HG03520 (cell line): ENCODE results near the gene ZNF677.
"Not testable (repeated sequence)": the region's sequence is repeated elsewhere in the genome, so short reads cannot be mapped to it uniquely, and the experiment has no call there.

Source experiments
- ATAC-seq: cut with Tn5 transposase; IDR thresholded peaks from one replicate; pipeline ENCODE4 v1.9.1; 2021; ENCODE audit warnings: mild to moderate bottlenecking, moderate library complexity; ENCODE audit not compliant: unreplicated experiment

The ZNF677 gene

DNA sequence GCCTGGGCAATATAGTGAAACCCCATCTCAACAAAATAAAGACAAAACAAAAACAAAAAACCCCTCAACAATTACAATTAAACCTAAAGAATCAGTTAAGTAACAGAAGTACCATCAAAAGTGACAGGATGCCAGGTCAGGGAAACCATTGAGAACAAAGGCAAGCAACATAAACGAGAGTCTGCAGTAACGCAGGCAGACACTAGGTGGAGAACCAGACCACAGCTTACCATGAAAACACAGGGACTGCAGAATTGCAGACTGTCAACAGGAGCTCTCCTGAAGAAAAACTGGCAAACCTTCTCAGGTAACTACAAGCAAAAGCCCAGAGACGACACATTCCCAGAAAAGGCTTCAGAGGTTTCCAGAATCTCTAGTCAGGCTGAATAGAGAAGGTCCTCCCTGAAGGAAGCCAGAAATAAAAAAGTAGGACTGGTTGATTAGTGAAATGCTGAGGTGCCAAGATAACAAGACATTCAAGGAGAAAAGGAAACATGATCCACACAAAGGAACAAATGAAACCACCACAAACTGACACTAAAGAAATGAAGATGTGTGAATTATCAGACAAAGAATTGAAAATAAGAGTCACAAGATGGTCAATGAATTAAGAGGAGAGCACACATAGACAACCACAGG is 59.3 kb downstream of the ZNF677 start:
- ATAC-seq: no peak

DNA sequence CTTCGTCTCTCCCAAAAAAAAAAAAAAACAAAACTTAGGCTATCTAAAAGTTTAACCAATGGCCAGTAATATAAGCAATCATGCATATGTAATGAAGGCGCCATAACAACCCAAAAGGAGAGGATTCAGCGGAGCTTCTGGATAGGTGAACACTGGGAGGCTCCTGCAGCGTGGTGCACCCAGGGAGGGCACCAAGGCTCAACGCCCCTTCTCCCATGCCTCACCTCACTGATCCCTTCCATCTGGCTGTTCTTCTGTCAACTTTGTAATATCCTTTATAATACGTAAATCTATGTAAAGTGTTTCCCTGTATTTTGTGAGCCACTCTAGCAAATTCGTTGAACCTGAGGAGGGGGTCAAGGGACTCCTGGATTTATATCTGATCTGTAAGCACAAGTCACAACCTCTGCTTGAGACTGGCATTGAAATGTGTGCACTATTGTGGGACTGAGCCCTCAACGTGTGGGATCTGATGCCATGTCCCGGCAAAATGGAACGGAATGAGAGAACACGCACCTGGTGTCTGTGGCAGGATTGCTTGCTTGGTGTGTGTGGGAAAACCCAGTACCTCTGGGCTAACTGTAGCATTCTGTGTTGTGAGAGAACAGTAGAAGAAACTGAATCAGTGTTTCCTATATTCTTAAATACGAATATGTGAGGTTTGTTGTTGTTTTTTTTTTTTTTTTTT is 61.0 kb downstream of the ZNF677 start:
- no peak for ATAC-seq

DNA sequence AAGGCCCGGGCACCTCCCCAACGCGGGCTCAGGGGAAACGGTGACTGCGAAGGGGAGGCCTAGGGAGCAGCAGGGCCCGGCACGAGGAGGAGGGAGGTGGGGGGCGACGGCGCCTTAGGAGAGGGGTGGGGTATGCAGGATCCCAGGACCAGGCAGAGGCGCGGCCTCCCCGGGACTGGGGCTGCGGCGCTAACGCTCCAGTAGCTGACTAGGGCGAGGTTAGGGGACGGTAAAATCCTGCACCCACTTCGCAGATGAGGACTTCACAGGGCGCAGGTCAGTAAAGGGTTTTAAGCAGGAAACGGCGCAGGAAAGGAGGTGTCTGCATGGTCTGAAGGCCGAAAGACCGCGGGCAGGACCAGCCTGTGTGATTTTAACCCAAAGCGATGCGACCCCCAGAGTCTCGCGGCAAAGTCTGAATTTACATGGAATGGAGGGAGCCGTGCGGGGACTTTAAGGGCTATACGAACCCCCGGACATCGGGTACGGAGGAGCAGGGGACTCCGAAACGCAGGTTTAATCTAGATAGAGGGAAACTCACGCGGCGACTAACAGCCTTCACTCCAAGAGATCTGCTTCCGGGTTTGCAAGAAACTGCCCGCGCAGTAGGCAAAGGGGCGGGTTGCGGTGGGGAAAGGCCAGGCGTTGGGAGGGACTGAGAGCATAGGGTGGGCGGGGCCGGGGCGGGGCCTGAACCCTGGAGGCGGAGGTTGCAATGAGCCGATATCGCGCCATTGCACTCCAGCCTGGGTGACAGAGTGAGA is 61.7 kb downstream of the ZNF677 start, which contains the start of gene ZNF665:
TSS of gene ZNF665 (minus strand) at position 588 of the 764 bp plus-strand sequence. CDS start 10,460 bp downstream, outside the sequence.
- no peak for ATAC-seq

DNA sequence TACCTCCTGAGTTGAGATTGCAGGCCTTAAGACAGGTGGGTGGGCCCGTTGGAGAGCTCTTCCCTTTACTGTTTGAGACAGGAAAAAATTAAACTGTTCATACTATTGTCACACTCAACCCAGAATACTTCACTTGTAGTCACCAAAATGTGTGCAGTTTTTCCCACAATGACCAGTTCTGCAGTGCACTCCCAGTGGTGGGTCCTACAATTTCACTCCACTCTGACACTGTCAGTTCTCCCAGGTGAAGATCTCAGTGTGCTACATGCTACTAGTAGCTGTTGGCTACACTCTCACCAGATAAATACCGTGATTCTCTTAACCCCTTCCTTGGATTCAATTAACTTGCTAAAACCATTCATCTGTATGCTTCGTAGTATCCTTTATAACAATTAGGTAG is 64.4 kb downstream of the ZNF677 start:
- ATAC-seq: no peak

DNA sequence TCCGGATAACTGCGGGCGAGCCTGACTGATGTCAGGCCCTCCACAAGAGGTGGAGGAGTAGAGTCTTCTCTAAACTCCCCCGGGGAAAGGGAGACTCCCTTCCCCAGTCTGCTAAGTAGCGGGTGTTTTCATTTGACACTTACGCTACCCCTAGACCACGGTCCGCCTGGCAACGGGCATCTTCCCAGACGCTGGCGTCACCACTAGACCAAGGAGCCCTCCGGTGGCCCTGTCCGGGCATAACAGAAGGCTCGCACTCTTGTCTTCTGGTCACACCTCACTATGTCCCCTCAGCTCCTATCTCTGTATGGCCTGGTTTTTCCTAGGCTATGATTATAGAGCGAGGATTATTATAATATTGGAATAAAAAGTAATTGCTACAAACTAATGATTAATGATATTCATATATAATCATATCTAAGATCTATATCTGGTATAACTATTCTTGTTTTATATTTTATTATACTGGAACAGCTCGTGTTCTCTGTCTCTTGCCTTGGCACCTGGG is 64.9 kb downstream of the ZNF677 start:
- not testable (repeated sequence) for ATAC-seq
